OCI-LY7 (cell line): ENCODE measurements around the gene PPM1M.

Experiments used
- CTCF ChIP-seq: fragments of 200-600 bp; sonication (generic); conservative IDR thresholded peaks from 2 replicates; pipeline ENCODE4 v1.5.1; 2014; ENCODE audit warnings: mild to moderate bottlenecking, antibody characterized with exemption, low read length, moderate library complexity, mixed read lengths
- EZH2phosphoT487 ChIP-seq: fragments of 200-600 bp; sonication (generic); IDR thresholded peaks from 2 replicates; pipeline ENCODE4 v1.6.1; 2018; ENCODE audit warnings: low read depth, borderline replicate concordance, mild to moderate bottlenecking, mixed run types, antibody characterized with exemption, low read length, moderate library complexity, mixed read lengths

GRCh38 chr3:52197842-52198625 lies 47.5 kb upstream of the PPM1M start, which contains the start of gene ALAS1:
- TF ChIP-seq CTCF (no peak), EZH2phosphoT487 (no peak)
